Fibroblast of skin of left quadriceps (primary cell): ENCODE measurements around the gene SLC6A6.
"Not testable (repeated sequence)": the region's sequence is repeated elsewhere in the genome, so short reads cannot be mapped to it uniquely, and the experiment has no call there.

Source experiments
- DNase-seq, 2 experiments: peaks; one replicate each; pipeline ENCODE4 v3.0.0-alpha.2; 2013; ENCODE audit warnings: low read depth in 2 of 2

Gene SLC6A6

DNA sequence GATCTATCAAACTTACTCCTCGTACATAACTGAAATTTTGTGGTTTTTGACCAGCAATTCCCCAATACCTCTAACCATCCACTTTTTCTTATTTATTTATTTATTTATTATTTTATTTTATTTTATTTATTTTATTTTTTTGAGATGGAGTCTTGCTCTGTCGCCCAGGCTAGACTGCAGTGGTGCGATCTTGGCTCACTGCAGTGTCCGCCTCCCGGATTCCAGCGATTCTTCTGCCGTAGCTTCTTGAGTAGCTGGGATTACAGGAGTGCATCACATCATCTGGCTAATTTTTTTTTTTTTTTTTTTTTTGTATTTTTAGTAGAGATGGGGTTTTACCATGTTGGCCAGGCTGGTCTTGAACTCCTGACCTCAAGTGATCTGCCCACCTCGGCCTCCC, 35.3 kb downstream of the SLC6A6 start:
- DNase-seq: not testable (repeated sequence)

DNA sequence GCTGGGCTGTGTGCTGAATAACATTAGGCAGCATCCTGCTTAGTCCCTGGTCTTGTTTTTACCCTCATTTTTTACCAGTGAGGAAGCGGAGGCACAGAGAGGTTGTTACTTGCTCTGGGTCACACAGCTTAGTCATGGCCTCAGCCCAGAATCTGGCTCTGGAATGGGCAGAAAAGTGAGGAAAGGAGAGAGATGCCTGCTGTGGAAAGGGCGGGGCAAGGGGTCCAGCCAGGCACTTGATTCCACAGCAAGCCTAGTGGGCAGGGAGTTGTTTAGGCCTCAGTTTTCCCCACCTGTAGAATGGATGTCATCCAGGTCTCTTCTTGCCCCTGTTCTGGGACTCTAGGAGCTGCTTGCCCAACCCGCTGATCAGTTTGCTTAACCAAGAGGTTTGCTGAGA, 35.9 kb downstream of the SLC6A6 start:
- no peak for DNase-seq

DNA sequence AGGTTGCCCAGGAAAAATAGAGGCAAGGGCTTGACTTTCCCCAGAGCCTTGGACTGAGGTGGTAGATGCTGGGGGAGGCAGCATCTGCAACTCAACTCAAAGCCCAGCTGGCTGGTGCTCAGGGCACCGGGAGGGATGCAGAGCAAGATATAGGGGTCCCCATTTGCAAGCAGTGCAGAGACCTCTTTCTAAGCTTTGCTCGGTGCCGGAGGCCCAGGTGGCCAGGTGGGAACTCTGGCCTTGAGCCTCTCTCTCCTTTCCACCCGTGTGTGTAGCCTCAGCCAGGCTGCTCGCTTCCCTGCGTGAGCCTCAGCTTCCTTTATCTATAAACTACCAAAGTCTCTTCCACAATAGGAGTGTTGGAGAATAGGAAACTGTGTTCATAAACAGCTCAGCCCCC, 36.5 kb downstream of the SLC6A6 start:
- DNase-seq: no peak

DNA sequence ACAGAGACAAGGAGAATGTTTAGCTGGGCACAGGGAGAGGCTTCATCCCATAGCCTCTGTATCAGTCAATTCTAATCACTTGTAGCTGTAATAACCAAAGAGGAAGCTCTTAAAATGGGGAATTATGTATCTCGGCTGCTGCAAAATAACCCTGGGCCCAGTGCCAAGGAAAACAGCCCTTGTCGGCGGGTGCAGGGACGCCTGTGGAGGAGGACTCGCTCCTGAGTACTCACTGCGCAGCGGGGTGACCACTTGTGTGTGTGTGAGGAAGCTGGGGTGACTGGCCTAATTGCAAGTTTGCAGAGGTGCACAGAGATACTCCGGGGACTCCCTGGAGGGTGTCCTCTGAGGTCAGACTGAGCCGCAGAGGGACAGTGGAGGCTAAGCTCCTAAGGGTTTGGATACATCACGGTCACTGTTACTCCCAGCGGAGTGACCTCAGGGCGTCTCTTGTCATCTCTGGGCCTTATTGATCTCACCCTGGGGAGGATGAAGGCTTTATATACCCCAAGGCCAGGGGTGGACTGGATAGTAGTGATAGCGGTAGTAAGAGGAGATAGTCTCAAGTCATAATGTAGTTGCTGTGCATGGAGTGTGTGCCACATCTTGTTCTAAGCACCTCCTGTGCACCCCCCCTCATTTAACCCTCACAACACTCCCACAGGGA, 37.2 kb downstream of the SLC6A6 start:
- DNase-seq: peak in 1 of 2 experiments; percentile 20

DNA sequence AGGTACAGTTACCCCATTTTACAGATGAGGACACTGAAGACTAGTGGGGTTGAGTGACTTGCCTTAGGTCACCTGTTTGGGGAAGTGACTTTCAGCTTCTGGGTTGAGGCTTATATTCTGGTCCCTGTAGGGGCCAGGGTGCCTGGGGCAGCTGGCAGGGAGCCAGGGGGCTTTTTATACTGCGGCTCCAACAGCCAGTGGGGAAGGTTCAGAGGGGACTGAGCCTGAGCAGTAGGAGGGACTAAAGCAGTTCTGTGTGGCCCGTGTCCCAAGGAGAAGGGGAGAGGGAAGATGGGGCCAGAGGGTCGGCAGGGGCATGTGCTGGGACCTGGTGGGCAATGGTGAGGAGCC, 37.7 kb downstream of the SLC6A6 start:
- DNase-seq: no peak

DNA sequence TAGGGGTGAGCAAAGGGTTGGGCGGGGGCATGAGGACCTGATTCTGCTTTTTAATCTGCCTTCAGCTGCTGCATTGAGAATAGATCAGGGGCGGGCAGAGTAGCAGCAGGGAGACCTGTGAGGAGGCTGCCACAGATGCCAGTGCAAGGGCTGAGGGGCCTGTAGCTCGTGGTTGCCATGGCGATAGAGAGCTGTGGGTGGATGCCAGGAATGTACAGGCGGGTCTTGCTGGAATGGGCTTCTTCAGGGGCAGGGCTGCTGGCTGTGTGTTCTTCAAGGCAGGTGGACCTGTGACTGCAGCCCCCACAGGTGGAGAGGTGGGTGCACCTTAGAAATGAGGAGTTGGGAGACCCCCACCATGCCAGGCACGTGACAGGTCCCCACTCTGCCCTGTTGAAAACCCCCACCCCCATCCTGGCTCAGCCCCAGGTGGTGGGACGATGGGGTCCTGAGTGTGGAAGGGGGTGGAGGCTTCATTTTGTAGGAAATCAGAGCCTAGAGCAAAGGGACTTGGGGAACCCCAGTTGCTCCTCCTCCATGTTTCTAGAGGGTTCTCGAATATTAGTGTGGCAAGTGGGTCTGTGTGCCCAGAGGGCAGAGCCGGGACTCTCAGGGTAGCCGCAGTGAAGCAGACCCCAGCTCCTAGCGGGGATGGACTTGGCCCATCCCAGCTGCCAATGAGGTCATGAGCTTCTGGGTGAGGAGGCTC, 38.3 kb downstream of the SLC6A6 start:
- DNase-seq: no peak

- no peak for DNase-seq
Measured at GRCh38 chr3:14441240-14441919, 39.0 kb downstream of the SLC6A6 start.

GRCh38 chr3:14441920-14442300, 39.5 kb downstream of the SLC6A6 start:
- DNase-seq: no peak

GRCh38 chr3:14444380-14444779, 42.0 kb downstream of the SLC6A6 start:
- DNase-seq: no peak

DNA sequence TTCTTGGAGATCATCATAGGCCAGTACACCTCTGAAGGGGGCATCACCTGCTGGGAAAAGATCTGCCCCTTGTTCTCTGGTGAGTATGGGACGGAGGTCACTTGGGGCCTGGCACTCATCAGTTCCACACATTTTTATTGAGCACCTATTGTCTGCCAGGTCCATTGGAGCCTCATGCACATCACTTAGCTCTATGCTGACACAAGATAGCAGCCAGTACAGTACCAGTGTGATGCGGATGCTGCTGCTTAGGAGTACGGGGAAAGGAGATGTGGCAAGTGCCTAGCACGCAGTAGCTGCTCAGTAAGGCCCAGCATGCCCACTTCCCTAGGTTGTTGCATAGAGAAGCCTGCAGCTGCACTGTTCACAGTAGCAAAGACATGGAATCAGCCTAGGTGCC, 43.4 kb downstream of the SLC6A6 start:
- no peak for DNase-seq

DNA sequence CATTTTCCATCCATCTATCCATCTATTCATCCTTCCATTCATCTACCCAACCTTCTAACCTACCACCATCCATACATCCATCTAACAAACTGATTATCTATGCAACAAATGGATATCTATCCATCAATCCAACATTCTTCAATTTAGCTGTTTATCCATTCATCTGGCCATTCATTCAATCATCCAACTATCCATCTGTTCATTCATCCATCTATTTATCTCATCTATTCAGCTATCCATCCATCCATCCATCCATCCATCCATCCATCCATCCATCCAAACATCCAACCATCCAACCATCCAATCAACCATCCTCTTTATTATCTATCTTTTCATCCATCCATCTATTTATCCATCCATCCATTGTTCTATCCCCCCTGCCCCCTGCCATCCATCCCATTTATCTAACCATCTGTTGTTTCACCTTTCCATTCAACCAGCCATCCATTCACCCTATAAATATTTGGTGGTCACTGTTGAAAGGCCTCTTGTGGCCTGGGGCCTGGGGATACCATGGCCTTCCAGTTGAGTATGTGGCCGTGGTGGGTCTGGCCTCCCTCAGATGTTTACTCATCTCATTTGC, 44.7 kb downstream of the SLC6A6 start:
- no peak for DNase-seq

- DNase-seq: no peak
Measured at GRCh38 chr3:14448063-14448462, 45.7 kb downstream of the SLC6A6 start.

DNA sequence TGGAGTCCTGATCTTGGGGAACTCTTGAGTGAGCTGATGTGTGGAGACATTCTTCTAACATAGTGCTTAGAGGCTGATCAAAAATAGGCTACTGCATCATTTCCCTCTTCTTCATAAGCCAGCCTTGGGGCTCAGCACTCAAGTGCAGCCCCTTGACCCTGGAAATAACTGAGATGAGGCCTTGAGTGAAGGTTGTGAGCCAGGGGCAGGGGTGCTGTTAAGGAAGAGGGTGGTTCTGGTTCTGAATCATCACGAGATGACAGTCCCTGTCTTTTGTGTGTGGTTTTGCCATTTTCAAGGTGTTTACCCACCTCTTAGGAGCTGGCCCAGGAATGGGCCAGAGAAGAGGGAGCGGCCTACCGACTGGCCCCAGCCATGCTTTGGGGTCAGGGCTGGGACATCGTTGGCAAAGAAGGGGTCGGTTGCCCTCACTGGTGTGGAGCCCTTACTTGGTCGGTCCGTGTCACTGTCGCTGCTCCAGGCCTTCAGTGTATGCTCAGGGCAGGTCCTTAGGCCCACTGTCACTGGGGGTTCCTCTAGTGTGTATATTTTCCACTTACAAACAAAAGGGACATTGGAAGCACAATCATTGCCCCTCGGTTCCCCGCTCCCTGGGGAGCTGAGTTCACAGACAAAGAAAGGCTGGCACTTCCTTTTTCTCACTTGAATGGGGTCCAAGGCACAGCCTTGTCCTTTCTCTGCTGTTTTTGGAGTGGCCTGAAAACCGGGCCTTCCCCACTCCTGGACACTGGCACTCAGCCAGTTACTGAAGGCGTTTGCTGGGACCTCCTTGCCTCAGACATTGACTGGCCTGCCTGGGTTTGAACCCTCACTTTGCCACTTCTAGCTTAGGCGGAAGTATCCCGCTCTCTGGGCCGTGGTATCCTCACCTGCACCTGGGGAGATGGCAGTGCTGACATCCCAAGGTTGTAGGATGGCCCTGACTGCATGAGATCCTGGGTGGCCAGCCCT, 46.6 kb downstream of the SLC6A6 start:
- no peak for DNase-seq

- DNase-seq: no peak
Measured at GRCh38 chr3:14450506-14450905, 48.1 kb downstream of the SLC6A6 start.

DNA sequence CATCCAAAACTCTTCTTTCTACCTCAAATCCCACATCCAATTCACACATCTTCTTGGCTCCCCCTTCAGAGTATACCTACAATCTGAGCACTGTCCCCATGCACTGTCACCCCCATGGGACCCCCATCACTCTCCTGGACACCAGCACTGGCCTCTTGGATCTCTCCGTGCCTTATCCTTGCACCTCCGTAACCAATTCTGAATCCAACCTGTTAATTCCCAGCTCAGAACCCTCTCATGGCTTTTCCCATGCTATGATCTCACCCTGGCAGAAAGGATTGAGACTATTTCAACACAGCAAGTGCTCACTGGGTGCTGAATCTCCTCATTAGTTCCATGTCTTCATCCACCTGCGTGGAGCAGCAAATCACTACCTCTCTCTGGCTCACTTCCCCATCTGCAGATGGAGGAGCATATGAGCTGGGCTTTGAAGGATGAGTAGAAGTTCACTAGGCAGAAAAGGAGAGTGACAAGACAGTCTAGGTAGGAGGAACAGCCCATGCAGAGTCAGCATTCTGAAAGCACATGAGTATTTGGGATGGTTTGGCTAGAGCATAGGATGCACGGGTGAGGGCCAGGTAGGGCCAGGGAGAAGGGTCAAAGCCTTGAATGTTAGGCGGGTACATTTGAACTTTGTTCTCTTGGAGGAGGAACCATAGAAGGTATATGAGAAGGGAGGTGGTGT, 48.7 kb downstream of the SLC6A6 start:
- no peak for DNase-seq

- DNase-seq: peak in 1 of 2 experiments; percentile 25
Measured at GRCh38 chr3:14451844-14452739, 49.7 kb downstream of the SLC6A6 start.

DNA sequence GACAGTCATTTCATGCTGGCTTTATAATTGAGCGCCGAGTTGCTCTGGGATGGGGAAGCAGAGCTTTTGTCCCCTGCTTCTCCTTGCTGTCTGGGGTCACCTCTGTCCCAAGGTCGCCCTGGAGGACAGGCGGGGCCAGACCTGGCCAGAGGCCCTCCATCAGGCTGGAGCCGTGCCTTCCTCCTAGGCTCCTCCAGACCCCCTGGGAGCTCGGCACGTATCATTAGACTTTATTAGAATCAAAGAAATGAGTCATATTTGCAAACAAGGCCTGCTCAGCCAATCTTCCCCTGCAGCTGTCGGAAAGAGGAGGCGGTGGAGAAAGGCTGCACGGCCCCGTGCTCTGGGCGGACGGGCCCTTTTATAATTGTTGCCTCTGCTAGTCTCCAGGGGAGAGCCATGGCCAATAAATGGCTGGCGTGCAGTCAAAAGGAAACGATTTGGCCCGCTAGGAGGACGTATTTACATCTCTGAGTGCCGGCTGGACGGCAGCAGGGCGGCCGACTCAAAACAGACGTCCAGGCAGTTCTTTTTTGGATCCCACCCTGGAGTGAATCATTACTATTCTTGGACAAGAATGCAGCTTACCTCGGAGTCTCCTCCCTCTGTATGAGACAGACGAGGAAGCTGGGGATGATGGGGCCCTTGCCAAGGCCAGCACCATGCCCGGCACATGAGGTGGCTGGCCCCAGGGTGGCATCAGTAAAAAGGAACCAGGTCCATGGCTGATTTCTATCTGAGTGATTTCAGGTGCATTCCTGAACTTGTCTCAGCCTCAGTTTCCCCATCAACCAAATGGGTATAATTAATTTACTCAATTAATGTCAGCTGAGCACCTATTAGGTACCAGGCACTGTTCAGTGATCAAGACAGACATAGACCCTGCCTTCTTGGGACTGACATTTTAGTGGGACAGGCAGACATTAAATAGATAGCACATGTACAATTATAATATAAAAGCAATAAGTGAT, 50.6 kb downstream of the SLC6A6 start:
- peak; percentile 91 for DNase-seq

GRCh38 chr3:14453876-14454638, 51.7 kb downstream of the SLC6A6 start:
- DNase-seq: no peak
